HepG2 (cell line): Measurements from ENCODE around the gene PAPOLA. TPM values are rescaled to one million over a fixed set of nuclear protein-coding genes. Genes with fewer than 3 reads are reported as not detected.
A peak's percentile ranks its signal among the peaks of the same experiment; 100 is the strongest.

Source experiments
- CAMTA2 ChIP-seq: sonication (generic); formaldehyde crosslinking; IDR thresholded peaks from 2 replicates; pipeline ENCODE4 v1.4.0; 2020; ENCODE audit warnings: mild to moderate bottlenecking, missing genetic modification reagents, borderline replicate concordance
- ISL2 ChIP-seq: sonication (generic); formaldehyde crosslinking; IDR thresholded peaks from 2 replicates; pipeline ENCODE4 v1.5.0; 2020; ENCODE audit warnings: missing genetic modification reagents
- KDM2A ChIP-seq: sonication (generic); formaldehyde crosslinking; IDR thresholded peaks from 2 replicates; pipeline ENCODE4 v1.4.0; 2020; ENCODE audit warnings: low read depth, missing genetic modification reagents, borderline replicate concordance
- KDM5B ChIP-seq: sonication (generic); formaldehyde crosslinking; IDR thresholded peaks from 2 replicates; pipeline ENCODE4 v1.4.0; 2020; ENCODE audit warnings: missing genetic modification reagents, mild to moderate bottlenecking, borderline replicate concordance
- TOE1 ChIP-seq: sonication (generic); formaldehyde crosslinking; IDR thresholded peaks from 2 replicates; pipeline ENCODE4 v1.4.0; 2020; ENCODE audit warnings: mild to moderate bottlenecking, missing genetic modification reagents
- TP53 ChIP-seq: sonication (generic); formaldehyde crosslinking; conservative IDR thresholded peaks from 2 replicates; pipeline ENCODE4 v1.4.0; 2020; ENCODE audit warnings: missing genetic modification reagents
- U2AF1 ChIP-seq: fragments of 200-400 bp; formaldehyde crosslinking; optimal IDR thresholded peaks from 2 replicates; pipeline ENCODE3; 2017; ENCODE audit warnings: mild to moderate bottlenecking, low read depth, low read length
- ZNF317 ChIP-seq: sonication (generic); formaldehyde crosslinking; IDR thresholded peaks from 2 replicates; pipeline ENCODE4 v1.5.0; 2020; ENCODE audit warnings: mild to moderate bottlenecking, missing genetic modification reagents
- ZSCAN30 ChIP-seq: sonication (generic); formaldehyde crosslinking; IDR thresholded peaks from 2 replicates; pipeline ENCODE4 v1.5.0; 2020; ENCODE audit warnings: mild to moderate bottlenecking, missing genetic modification reagents
- polyA plus RNA-seq, 8 experiments: library from polyadenylated mRNA; depleted of rRNA in 3 of 8; stranded (reverse) in 7 of 8; unstranded in 1 of 8; fragments of >200 nt; fragmentation: Illumina TruSeq in 4 of 8; extraction: Trizol in 4 of 8; gene quantifications; 2 replicates each; pipeline versions ENCODE4 v1.2.1 to v1.2.3, GENCODE V29; 2011 to 2016; ENCODE audit warnings: low read depth in 4 of 8, missing spikeins in 1 of 8, mixed read lengths in 1 of 8; ENCODE audit not compliant: insufficient read depth in 1 of 8
- total RNA-seq, 5 experiments: library from RNA; depleted of rRNA; stranded (reverse); fragments of >200 nt; fragmentation: Illumina TruSeq; extraction: Trizol; gene quantifications; 2 replicates each; pipeline ENCODE4 v1.2.3, GENCODE V29; 2016; ENCODE audit warnings: low read depth in 1 of 5
- TF ChIP-seq, protein P1 (sequence below): sonication (generic); formaldehyde crosslinking; IDR thresholded peaks from 2 replicates; pipeline ENCODE4 v1.4.0; 2020; ENCODE audit warnings: missing genetic modification reagents
- TF ChIP-seq, protein P2 (sequence below): sonication (generic); formaldehyde crosslinking; conservative IDR thresholded peaks from 2 replicates; pipeline ENCODE4 v1.4.0; 2020; ENCODE audit warnings: missing genetic modification reagents
- TF ChIP-seq, protein P3 (sequence below): IDR thresholded peaks from 2 replicates; pipeline ENCODE4 v1.6.1; 2016; ENCODE audit warnings: missing compliant biosample characterization, missing genetic modification reagents, borderline replicate concordance
- TF ChIP-seq, protein P4 (sequence below): IDR thresholded peaks from 2 replicates; pipeline ENCODE4 v1.6.1; 2016; ENCODE audit warnings: mild to moderate bottlenecking, missing biosample characterization, missing genetic modification reagents
- TF ChIP-seq, protein P5 (sequence below): sonication (generic); formaldehyde crosslinking; IDR thresholded peaks from 2 replicates; pipeline ENCODE4 v1.4.0; 2020; ENCODE audit warnings: mild to moderate bottlenecking, missing genetic modification reagents, borderline replicate concordance

PAPOLA gene
- total and polyA plus RNA-seq, 2 of the 13 experiments (the other 11 are each of a cell fraction or from before 2014, with no cell fraction given), result 103 to 151 TPM

DNA sequence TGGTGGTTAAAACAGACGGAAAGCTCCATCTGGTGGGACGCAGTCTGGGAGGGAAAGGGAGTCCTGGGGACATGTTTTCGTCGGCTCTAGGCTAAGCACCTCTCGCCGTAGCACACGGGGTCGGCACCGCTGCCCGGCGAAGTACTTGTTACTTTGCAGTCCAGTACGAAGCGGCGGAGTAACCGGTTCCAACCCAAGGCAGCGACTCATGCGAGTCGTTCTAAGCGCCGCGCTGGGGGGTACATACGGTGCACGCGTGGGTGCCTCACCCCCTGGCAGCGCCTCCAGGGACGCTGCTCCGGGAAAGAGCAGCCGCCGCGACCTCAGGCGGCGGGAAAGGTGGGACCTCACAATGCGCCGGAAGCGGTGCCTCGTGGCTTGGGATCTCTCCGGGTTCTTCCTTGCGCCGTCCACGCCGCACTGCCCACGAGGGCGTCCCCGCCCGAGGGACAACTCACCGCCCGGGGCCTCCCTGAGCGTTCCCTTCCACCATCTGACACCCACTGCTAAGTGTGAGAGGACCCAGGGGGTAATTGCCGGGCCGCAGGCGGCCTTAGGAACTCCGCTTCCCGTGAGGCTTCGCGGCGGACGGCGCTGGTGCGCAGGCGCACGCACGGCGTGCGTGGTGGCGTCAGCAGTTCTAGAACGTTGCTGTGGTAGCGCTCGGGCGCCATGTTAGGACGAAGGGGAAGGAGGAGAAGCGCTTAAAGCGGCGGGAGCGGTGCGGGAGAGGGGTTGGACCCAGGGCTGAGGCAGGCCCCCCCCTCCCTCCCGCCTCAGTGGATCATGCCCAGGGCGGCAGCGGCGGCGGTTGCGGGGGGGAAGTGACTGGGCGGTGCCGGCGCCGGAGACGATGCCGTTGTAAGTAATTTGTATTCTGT lies at the start of gene PAPOLA (continued):
- TF ChIP-seq, protein P1, sequence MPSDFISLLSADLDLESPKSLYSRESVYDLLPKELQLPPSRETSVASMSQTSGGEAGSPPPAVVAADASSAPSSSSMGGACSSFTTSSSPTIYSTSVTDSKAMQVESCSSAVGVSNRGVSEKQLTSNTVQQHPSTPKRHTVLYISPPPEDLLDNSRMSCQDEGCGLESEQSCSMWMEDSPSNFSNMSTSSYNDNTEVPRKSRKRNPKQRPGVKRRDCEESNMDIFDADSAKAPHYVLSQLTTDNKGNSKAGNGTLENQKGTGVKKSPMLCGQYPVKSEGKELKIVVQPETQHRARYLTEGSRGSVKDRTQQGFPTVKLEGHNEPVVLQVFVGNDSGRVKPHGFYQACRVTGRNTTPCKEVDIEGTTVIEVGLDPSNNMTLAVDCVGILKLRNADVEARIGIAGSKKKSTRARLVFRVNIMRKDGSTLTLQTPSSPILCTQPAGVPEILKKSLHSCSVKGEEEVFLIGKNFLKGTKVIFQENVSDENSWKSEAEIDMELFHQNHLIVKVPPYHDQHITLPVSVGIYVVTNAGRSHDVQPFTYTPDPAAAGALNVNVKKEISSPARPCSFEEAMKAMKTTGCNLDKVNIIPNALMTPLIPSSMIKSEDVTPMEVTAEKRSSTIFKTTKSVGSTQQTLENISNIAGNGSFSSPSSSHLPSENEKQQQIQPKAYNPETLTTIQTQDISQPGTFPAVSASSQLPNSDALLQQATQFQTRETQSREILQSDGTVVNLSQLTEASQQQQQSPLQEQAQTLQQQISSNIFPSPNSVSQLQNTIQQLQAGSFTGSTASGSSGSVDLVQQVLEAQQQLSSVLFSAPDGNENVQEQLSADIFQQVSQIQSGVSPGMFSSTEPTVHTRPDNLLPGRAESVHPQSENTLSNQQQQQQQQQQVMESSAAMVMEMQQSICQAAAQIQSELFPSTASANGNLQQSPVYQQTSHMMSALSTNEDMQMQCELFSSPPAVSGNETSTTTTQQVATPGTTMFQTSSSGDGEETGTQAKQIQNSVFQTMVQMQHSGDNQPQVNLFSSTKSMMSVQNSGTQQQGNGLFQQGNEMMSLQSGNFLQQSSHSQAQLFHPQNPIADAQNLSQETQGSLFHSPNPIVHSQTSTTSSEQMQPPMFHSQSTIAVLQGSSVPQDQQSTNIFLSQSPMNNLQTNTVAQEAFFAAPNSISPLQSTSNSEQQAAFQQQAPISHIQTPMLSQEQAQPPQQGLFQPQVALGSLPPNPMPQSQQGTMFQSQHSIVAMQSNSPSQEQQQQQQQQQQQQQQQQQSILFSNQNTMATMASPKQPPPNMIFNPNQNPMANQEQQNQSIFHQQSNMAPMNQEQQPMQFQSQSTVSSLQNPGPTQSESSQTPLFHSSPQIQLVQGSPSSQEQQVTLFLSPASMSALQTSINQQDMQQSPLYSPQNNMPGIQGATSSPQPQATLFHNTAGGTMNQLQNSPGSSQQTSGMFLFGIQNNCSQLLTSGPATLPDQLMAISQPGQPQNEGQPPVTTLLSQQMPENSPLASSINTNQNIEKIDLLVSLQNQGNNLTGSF, result no peak
- TF ChIP-seq, protein P2, sequence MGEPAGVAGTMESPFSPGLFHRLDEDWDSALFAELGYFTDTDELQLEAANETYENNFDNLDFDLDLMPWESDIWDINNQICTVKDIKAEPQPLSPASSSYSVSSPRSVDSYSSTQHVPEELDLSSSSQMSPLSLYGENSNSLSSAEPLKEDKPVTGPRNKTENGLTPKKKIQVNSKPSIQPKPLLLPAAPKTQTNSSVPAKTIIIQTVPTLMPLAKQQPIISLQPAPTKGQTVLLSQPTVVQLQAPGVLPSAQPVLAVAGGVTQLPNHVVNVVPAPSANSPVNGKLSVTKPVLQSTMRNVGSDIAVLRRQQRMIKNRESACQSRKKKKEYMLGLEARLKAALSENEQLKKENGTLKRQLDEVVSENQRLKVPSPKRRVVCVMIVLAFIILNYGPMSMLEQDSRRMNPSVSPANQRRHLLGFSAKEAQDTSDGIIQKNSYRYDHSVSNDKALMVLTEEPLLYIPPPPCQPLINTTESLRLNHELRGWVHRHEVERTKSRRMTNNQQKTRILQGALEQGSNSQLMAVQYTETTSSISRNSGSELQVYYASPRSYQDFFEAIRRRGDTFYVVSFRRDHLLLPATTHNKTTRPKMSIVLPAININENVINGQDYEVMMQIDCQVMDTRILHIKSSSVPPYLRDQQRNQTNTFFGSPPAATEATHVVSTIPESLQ, result no peak
- TF ChIP-seq ZSCAN30 (CRISPR knock-in tag) (peak; percentile 91), ISL2 (CRISPR knock-in tag) (peak; percentile 71), ZNF317 (peak; percentile 71), KDM2A (CRISPR knock-in tag) (peak; percentile 71), KDM5B (peak; percentile 91; the same call in 1 of the 2 replicates), CAMTA2 (CRISPR knock-in tag) (0 out of 2 replicates have a peak, but pooled peaks have one; percentile 64), TP53 (CRISPR knock-in tag) (peak; percentile 82), TOE1 (no peak), U2AF1 (no peak)
- TF ChIP-seq, protein P3, sequence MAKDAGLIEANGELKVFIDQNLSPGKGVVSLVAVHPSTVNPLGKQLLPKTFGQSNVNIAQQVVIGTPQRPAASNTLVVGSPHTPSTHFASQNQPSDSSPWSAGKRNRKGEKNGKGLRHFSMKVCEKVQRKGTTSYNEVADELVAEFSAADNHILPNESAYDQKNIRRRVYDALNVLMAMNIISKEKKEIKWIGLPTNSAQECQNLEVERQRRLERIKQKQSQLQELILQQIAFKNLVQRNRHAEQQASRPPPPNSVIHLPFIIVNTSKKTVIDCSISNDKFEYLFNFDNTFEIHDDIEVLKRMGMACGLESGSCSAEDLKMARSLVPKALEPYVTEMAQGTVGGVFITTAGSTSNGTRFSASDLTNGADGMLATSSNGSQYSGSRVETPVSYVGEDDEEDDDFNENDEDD (CRISPR knock-in tag), result peak; percentile 94
- TF ChIP-seq, protein P4, sequence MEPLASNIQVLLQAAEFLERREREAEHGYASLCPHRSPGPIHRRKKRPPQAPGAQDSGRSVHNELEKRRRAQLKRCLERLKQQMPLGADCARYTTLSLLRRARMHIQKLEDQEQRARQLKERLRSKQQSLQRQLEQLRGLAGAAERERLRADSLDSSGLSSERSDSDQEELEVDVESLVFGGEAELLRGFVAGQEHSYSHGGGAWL (CRISPR knock-in tag), result peak; percentile 80; the same call in 1 of the 2 replicates
- TF ChIP-seq, protein P5, sequence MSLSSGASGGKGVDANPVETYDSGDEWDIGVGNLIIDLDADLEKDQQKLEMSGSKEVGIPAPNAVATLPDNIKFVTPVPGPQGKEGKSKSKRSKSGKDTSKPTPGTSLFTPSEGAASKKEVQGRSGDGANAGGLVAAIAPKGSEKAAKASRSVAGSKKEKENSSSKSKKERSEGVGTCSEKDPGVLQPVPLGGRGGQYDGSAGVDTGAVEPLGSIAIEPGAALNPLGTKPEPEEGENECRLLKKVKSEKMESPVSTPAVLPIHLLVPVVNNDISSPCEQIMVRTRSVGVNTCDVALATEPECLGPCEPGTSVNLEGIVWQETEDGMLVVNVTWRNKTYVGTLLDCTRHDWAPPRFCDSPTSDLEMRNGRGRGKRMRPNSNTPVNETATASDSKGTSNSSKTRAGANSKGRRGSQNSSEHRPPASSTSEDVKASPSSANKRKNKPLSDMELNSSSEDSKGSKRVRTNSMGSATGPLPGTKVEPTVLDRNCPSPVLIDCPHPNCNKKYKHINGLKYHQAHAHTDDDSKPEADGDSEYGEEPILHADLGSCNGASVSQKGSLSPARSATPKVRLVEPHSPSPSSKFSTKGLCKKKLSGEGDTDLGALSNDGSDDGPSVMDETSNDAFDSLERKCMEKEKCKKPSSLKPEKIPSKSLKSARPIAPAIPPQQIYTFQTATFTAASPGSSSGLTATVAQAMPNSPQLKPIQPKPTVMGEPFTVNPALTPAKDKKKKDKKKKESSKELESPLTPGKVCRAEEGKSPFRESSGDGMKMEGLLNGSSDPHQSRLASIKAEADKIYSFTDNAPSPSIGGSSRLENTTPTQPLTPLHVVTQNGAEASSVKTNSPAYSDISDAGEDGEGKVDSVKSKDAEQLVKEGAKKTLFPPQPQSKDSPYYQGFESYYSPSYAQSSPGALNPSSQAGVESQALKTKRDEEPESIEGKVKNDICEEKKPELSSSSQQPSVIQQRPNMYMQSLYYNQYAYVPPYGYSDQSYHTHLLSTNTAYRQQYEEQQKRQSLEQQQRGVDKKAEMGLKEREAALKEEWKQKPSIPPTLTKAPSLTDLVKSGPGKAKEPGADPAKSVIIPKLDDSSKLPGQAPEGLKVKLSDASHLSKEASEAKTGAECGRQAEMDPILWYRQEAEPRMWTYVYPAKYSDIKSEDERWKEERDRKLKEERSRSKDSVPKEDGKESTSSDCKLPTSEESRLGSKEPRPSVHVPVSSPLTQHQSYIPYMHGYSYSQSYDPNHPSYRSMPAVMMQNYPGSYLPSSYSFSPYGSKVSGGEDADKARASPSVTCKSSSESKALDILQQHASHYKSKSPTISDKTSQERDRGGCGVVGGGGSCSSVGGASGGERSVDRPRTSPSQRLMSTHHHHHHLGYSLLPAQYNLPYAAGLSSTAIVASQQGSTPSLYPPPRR (CRISPR knock-in tag), result peak; percentile 19; the same call in 1 of the 2 replicates
